Breast epithelium (tissue), 3 donors: ENCODE data around the gene OSBPL3.

Experiments used
- POLR2A ChIP-seq: fragments of 450-650 bp; IDR thresholded peaks from one replicate; pipeline ENCODE4 v1.6.1; 2016; ENCODE audit warnings: antibody characterized with exemption, mild to moderate bottlenecking, moderate library complexity
- POLR2AphosphoS5 ChIP-seq, 3 donors: sonication (generic); formaldehyde crosslinking; IDR thresholded peaks; one replicate each; pipeline ENCODE4 v1.6.1; 2017; ENCODE audit warnings: antibody characterized with exemption in 3 of 3
- TF ChIP-seq, protein P1 (sequence below), 3 donors: fragments of 450-650 bp; IDR thresholded peaks; one replicate each; pipeline ENCODE4 v1.5.1; 2016 to 2017; ENCODE audit warnings: antibody characterized with exemption in 3 of 3, mild to moderate bottlenecking in 3 of 3, moderate library complexity in 3 of 3

DNA sequence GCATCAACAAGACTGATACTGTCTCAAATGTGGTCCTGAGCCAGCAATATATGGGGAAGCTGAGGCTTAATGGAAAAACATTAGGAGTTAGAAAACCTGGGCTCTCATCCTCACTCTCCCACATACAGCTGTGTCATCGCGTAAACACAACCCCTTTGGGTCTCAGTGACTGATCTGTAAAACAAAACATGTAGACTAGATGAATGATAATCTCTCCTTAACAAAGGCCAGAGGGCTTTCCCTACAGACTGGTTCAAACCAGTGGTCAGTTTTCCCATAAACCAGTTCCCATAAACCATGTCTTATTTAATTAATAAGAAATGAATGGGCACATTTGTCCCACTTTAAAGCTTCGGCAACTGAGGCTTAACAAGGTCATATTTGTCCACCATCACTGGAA, 48.1 kb downstream of the OSBPL3 start:
- TF ChIP-seq POLR2A = no peak
- TF ChIP-seq, protein P1, sequence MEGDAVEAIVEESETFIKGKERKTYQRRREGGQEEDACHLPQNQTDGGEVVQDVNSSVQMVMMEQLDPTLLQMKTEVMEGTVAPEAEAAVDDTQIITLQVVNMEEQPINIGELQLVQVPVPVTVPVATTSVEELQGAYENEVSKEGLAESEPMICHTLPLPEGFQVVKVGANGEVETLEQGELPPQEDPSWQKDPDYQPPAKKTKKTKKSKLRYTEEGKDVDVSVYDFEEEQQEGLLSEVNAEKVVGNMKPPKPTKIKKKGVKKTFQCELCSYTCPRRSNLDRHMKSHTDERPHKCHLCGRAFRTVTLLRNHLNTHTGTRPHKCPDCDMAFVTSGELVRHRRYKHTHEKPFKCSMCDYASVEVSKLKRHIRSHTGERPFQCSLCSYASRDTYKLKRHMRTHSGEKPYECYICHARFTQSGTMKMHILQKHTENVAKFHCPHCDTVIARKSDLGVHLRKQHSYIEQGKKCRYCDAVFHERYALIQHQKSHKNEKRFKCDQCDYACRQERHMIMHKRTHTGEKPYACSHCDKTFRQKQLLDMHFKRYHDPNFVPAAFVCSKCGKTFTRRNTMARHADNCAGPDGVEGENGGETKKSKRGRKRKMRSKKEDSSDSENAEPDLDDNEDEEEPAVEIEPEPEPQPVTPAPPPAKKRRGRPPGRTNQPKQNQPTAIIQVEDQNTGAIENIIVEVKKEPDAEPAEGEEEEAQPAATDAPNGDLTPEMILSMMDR (IDR thresholded peaks at IDR 0.05) = no peak
- TF ChIP-seq POLR2AphosphoS5 (IDR thresholded peaks at IDR 0.05) = no peak
